Body of pancreas (tissue), 4 donors: ENCODE data around the gene SH3TC1.

Source experiments
- CTCF ChIP-seq, 7 experiments: fragments of 450-650 bp in 4 of 7; fragments of 200-600 bp in 3 of 7; sonication (generic) in 3 of 7; IDR thresholded peaks; one replicate each; pipeline ENCODE4 v1.5.1; 2016 to 2019; ENCODE audit warnings: antibody characterized with exemption in 7 of 7
- POLR2A ChIP-seq, 3 donors: fragments of 450-650 bp; IDR thresholded peaks; one replicate each; pipeline ENCODE4 v1.6.1; 2016; ENCODE audit warnings: antibody characterized with exemption in 3 of 3, mild to moderate bottlenecking in 2 of 3

- TF ChIP-seq CTCF (IDR thresholded peaks at IDR 0.05) = no peak
- no peak for TF ChIP-seq POLR2A (IDR thresholded peaks at IDR 0.05)
Measured at GRCh38 chr4:8218371-8219031, 19.4 kb downstream of the SH3TC1 start.
